K562 (cell line): ENCODE data around the gene EEF1AKMT4. TPM values are rescaled to one million over a fixed set of nuclear protein-coding genes. Genes with fewer than 3 reads are reported as not detected.

Experiments used
- HLTF ChIP-seq: fragments of 450-650 bp; IDR thresholded peaks from 2 replicates; pipeline ENCODE4 v1.6.1; 2016
- MYNN ChIP-seq, 2 experiments: sonication (generic); formaldehyde crosslinking in 1 of 2; IDR thresholded peaks; 2 replicates each; pipeline versions ENCODE4 v1.5.0 to v1.6.1; 2016 to 2020; ENCODE audit warnings: antibody characterized with exemption in 1 of 2, missing genetic modification reagents in 1 of 2
- NFIC ChIP-seq: fragments of 450-650 bp; IDR thresholded peaks from 2 replicates; pipeline ENCODE4 v1.6.1; 2017; ENCODE audit warnings: mild to moderate bottlenecking, inconsistent platforms
- SNIP1 ChIP-seq: fragments of 450-650 bp; IDR thresholded peaks from 2 replicates; pipeline ENCODE4 v1.7.1; 2017; ENCODE audit warnings: low read depth, mild to moderate bottlenecking
- ZNF282 ChIP-seq: sonication (generic); formaldehyde crosslinking; IDR thresholded peaks from 2 replicates; pipeline ENCODE4 v1.8.1; 2023; ENCODE audit warnings: missing genetic modification reagents
- ZNF561 ChIP-seq: fragments of 450-650 bp; formaldehyde crosslinking; conservative IDR thresholded peaks from 2 replicates; pipeline ENCODE4 v1.4.0; 2020; ENCODE audit warnings: mild to moderate bottlenecking, moderate library complexity
- ZNF76 ChIP-seq: fragments of 250-450 bp; sonication (Bioruptor Pico); IDR thresholded peaks from 2 replicates; pipeline ENCODE4 v1.4.0; 2020; ENCODE audit warnings: mild to moderate bottlenecking, moderate library complexity, borderline replicate concordance
- ZNF766 ChIP-seq: fragments of 200-800 bp; sonication (Bioruptor generic); conservative IDR thresholded peaks from 2 replicates; pipeline ENCODE4 v1.6.1; 2016; ENCODE audit warnings: missing genetic modification characterization, missing compliant biosample characterization
- polyA plus RNA-seq, 8 experiments: library from polyadenylated mRNA; depleted of rRNA in 4 of 8; stranded (reverse) in 5 of 8; unstranded in 3 of 8; fragments of >200 nt; fragmentation: Nextera tagmentation in 2 of 8; fragmentation: Illumina TruSeq in 1 of 8; extraction: Ambion mirVana in 2 of 8; extraction: Trizol in 1 of 8; gene quantifications; 2 replicates each; pipeline versions ENCODE4 v1.2.1 to v1.2.3, GENCODE V29; 2011 to 2014; ENCODE audit warnings: inconsistent platforms in 1 of 8, missing spikeins in 1 of 8
- total RNA-seq, 7 experiments: library from RNA; depleted of rRNA in 6 of 7; stranded (reverse); fragments of >200 nt in 6 of 7; fragmentation: Illumina TruSeq in 2 of 7; extraction: Trizol in 2 of 7; gene quantifications; 2 replicates each; pipeline versions ENCODE4 v1.2.1 to v1.2.3, GENCODE V29; 2011 to 2021; ENCODE audit warnings: low replicate concordance in 1 of 7
- TF ChIP-seq, protein P1 (sequence below): sonication (generic); formaldehyde crosslinking; IDR thresholded peaks from 2 replicates; pipeline ENCODE4 v1.8.1; 2023; ENCODE audit warnings: mild to moderate bottlenecking, missing genetic modification reagents
- TF ChIP-seq, protein P2 (sequence below): fragments of 250-450 bp; sonication (Bioruptor Pico); IDR thresholded peaks from 2 replicates; pipeline ENCODE4 v1.9.0; 2021; ENCODE audit warnings: mild to moderate bottlenecking
- TF ChIP-seq, protein P3 (sequence below): sonication (generic); formaldehyde crosslinking; IDR thresholded peaks from 2 replicates; pipeline ENCODE4 v1.8.0; 2023; ENCODE audit warnings: mild to moderate bottlenecking, missing genetic modification reagents
- TF ChIP-seq, protein P4 (sequence below): sonication (generic); formaldehyde crosslinking; IDR thresholded peaks from 2 replicates; pipeline ENCODE4 v1.8.0; 2022; ENCODE audit warnings: mild to moderate bottlenecking, missing genetic modification reagents, borderline replicate concordance
- TF ChIP-seq, protein P5 (sequence below): fragments of 450-650 bp; formaldehyde crosslinking; IDR thresholded peaks from 2 replicates; pipeline ENCODE4 v1.4.0; 2022; ENCODE audit warnings: missing genetic modification characterization
- TF ChIP-seq, protein P6 (sequence below): fragments of 250-450 bp; sonication (Bioruptor Pico); IDR thresholded peaks from 2 replicates; pipeline ENCODE4 v1.8.0; 2021; ENCODE audit warnings: borderline replicate concordance, mild to moderate bottlenecking, moderate library complexity; ENCODE audit not compliant: poor library complexity, severe bottlenecking

Gene EEF1AKMT4
- total and polyA plus RNA-seq, 9 of the 15 experiments (the other 6 are each of a cell fraction or from before 2014, with no cell fraction given) = 10.3 to 49.4 (median 18.9) TPM

DNA sequence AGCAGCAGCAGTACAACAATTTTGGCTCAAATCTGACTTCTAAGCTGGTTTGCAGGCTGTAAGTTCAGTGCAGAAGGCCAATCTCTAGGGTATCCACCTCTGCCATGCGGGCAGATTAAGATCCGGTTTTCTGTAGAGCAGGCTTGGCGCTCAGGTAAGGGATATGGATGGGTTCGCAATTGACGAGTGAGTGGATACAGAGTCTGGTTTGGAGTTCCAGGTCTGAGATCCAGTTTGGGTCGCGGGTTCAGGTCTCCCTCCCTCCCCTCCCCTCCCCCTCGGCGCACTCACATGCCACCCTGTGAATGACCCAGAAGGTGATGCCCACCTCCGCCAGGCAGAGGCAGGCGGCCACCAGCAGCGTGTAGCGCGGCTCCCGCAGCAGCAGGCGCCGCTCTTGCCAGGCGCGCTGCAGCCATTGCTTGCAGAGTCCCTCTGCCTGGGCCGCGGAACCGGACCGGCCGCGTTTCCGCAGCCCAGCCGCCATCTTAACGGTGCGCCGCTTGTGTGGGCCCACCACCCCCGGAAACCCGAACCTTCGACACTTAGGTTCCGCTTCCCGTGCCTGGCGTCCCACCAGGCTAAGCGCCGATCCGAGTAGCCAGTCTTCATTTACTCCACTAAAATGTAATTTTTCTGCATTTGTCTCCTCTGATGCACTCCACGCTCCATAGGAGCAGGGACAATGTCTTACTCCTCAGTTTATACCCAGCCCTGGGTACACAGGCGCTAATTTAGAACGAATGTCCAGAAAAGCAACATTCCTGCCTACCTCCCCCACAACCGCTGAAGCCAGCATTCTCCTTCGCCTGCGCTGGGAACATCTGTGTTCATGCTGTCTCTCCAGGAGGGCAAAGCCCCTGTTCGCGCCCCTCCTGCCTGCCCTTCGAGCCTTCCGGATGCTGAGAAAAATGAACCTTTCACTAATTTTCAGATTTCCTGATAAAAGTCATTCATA, 739 bp upstream of the EEF1AKMT4 start, which contains the start of gene ALG3 (continued):
- TF ChIP-seq ZNF766 (CRISPR knock-in tag) (no peak; the same call in 1 of the 2 replicates), SNIP1 (no peak), HLTF (no peak), ZNF76 (CRISPR knock-in tag) (0 out of 2 replicates have a peak, but pooled peaks have one; percentile 46), ZNF282 (CRISPR knock-in tag) (no peak), MYNN (IDR thresholded peaks at IDR 0.05) (no peak), MYNN (CRISPR knock-in tag; IDR thresholded peaks at IDR 0.05) (no peak), NFIC (peak; percentile 76), ZNF561 (no peak)
- TF ChIP-seq, protein P1, sequence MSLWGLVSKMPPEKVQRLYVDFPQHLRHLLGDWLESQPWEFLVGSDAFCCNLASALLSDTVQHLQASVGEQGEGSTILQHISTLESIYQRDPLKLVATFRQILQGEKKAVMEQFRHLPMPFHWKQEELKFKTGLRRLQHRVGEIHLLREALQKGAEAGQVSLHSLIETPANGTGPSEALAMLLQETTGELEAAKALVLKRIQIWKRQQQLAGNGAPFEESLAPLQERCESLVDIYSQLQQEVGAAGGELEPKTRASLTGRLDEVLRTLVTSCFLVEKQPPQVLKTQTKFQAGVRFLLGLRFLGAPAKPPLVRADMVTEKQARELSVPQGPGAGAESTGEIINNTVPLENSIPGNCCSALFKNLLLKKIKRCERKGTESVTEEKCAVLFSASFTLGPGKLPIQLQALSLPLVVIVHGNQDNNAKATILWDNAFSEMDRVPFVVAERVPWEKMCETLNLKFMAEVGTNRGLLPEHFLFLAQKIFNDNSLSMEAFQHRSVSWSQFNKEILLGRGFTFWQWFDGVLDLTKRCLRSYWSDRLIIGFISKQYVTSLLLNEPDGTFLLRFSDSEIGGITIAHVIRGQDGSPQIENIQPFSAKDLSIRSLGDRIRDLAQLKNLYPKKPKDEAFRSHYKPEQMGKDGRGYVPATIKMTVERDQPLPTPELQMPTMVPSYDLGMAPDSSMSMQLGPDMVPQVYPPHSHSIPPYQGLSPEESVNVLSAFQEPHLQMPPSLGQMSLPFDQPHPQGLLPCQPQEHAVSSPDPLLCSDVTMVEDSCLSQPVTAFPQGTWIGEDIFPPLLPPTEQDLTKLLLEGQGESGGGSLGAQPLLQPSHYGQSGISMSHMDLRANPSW (CRISPR knock-in tag) = no peak; the same call in 1 of the 2 replicates
- TF ChIP-seq, protein P2, sequence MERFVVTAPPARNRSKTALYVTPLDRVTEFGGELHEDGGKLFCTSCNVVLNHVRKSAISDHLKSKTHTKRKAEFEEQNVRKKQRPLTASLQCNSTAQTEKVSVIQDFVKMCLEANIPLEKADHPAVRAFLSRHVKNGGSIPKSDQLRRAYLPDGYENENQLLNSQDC (CRISPR knock-in tag) = no peak
- TF ChIP-seq, protein P3, sequence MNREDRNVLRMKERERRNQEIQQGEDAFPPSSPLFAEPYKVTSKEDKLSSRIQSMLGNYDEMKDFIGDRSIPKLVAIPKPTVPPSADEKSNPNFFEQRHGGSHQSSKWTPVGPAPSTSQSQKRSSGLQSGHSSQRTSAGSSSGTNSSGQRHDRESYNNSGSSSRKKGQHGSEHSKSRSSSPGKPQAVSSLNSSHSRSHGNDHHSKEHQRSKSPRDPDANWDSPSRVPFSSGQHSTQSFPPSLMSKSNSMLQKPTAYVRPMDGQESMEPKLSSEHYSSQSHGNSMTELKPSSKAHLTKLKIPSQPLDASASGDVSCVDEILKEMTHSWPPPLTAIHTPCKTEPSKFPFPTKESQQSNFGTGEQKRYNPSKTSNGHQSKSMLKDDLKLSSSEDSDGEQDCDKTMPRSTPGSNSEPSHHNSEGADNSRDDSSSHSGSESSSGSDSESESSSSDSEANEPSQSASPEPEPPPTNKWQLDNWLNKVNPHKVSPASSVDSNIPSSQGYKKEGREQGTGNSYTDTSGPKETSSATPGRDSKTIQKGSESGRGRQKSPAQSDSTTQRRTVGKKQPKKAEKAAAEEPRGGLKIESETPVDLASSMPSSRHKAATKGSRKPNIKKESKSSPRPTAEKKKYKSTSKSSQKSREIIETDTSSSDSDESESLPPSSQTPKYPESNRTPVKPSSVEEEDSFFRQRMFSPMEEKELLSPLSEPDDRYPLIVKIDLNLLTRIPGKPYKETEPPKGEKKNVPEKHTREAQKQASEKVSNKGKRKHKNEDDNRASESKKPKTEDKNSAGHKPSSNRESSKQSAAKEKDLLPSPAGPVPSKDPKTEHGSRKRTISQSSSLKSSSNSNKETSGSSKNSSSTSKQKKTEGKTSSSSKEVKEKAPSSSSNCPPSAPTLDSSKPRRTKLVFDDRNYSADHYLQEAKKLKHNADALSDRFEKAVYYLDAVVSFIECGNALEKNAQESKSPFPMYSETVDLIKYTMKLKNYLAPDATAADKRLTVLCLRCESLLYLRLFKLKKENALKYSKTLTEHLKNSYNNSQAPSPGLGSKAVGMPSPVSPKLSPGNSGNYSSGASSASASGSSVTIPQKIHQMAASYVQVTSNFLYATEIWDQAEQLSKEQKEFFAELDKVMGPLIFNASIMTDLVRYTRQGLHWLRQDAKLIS = no peak; the same call in 1 of the 2 replicates
- TF ChIP-seq, protein P4, sequence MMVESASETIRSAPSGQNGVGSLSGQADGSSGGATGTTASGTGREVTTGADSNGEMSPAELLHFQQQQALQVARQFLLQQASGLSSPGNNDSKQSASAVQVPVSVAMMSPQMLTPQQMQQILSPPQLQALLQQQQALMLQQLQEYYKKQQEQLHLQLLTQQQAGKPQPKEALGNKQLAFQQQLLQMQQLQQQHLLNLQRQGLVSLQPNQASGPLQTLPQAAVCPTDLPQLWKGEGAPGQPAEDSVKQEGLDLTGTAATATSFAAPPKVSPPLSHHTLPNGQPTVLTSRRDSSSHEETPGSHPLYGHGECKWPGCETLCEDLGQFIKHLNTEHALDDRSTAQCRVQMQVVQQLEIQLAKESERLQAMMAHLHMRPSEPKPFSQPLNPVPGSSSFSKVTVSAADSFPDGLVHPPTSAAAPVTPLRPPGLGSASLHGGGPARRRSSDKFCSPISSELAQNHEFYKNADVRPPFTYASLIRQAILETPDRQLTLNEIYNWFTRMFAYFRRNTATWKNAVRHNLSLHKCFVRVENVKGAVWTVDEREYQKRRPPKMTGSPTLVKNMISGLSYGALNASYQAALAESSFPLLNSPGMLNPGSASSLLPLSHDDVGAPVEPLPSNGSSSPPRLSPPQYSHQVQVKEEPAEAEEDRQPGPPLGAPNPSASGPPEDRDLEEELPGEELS = no peak
- TF ChIP-seq, protein P5, sequence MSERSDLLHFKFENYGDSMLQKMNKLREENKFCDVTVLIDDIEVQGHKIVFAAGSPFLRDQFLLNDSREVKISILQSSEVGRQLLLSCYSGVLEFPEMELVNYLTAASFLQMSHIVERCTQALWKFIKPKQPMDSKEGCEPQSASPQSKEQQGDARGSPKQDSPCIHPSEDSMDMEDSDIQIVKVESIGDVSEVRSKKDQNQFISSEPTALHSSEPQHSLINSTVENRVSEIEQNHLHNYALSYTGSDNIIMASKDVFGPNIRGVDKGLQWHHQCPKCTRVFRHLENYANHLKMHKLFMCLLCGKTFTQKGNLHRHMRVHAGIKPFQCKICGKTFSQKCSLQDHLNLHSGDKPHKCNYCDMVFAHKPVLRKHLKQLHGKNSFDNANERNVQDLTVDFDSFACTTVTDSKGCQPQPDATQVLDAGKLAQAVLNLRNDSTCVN (CRISPR knock-in tag) = no peak
- TF ChIP-seq, protein P6, sequence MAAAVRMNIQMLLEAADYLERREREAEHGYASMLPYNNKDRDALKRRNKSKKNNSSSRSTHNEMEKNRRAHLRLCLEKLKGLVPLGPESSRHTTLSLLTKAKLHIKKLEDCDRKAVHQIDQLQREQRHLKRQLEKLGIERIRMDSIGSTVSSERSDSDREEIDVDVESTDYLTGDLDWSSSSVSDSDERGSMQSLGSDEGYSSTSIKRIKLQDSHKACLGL = peak; percentile 86
